ENCODE measurements around the gene LCK. TPM values are rescaled to one million over a fixed set of nuclear protein-coding genes. Genes with fewer than 3 reads are reported as not detected.
A peak's percentile ranks its signal among the peaks of the same experiment; 100 is the strongest.

The LCK gene
- total RNA-seq, 1 experiment from 2014 or later, result not detected

GRCh38 chr1:32239790-32240139, 11.3 kb upstream of the LCK start:
- Mint-ChIP-seq H3K4me1 (ENCODE audit: insufficient read depth, unreplicated experiment) (peaks cover 13% of the 10 kb centered on the region), H3K27ac (ENCODE audit: low read depth, unreplicated experiment) (no peak overlapping the region)
- DNase-seq (ENCODE audit: unreplicated experiment), result no peak

GRCh38 chr1:32240140-32240951, 10.7 kb upstream of the LCK start:
- peak overlapping the region; percentile 68 for H3K4me3 Mint-ChIP-seq (ENCODE audit: unreplicated experiment)
- H3K9me3 Mint-ChIP-seq (ENCODE audit: unreplicated experiment), result no peaks in the 10 kb centered on the region
- TF ChIP-seq CTCF (IDR thresholded peaks at IDR 0.05; ENCODE audit: unreplicated experiment), result no peak
- ChIA-PET POLR2A (interaction anchor here (0.7 to 1.3 kb wide), 5 partner anchors 10 to 52 kb away, joined by 3 to 5 read pairs (median 4); partner anchors contain the start of gene HDAC1), CTCF (interaction anchor here (0.5 to 1.4 kb wide), 8 partner anchors 10 to 539 kb away, joined by 3 to 5 read pairs (median 3); partner anchors contain the start of gene LCK)
- intact Hi-C loops (cut with micrococcal nuclease), result no loop called here
- H3K27me3 Mint-ChIP-seq (ENCODE audit: insufficient read depth, unreplicated experiment), result no peaks in the 10 kb centered on the region
- peak; percentile 70 for DNase-seq (ENCODE audit: unreplicated experiment)
- no peaks in the 10 kb centered on the region for H3K36me3 Mint-ChIP-seq (ENCODE audit: insufficient read depth, unreplicated experiment)
- H3K27ac Mint-ChIP-seq (ENCODE audit: low read depth, unreplicated experiment), result no peak overlapping the region
- H3K4me1 Mint-ChIP-seq (ENCODE audit: insufficient read depth, unreplicated experiment), result peaks cover 13% of the 10 kb centered on the region
- no TSS peak for BruUV-seq (replicated peaks)

More at GRCh38 chr1:32239790-32240139, 11.3 kb upstream of the LCK start:
- no TSS peak for BruUV-seq (replicated peaks)
- Mint-ChIP-seq H3K27me3 (ENCODE audit: insufficient read depth, unreplicated experiment) (no peaks in the 10 kb centered on the region), H3K36me3 (ENCODE audit: insufficient read depth, unreplicated experiment) (no peaks in the 10 kb centered on the region), H3K9me3 (ENCODE audit: unreplicated experiment) (no peaks in the 10 kb centered on the region), H3K4me3 (ENCODE audit: unreplicated experiment) (peak overlapping the region; percentile 68)
- ChIA-PET POLR2A (interaction anchor here (1.2 to 1.3 kb wide), 3 partner anchors 10 to 52 kb away, joined by 3 to 4 read pairs (median 4); partner anchors contain the start of gene HDAC1), CTCF (interaction anchor here (0.8 to 1.9 kb wide), 3 partner anchors 9 to 79 kb away, joined by 3 to 10 read pairs (median 4); no protein-coding TSS in a partner anchor)
- TF ChIP-seq CTCF (IDR thresholded peaks at IDR 0.05; ENCODE audit: unreplicated experiment), result no peak
- intact Hi-C loops (cut with micrococcal nuclease), result no loop called here

- H3K27me3 Mint-ChIP-seq (ENCODE audit: insufficient read depth, unreplicated experiment), result no peaks in the 10 kb centered on the region
- no peaks in the 10 kb centered on the region for H3K36me3 Mint-ChIP-seq (ENCODE audit: insufficient read depth, unreplicated experiment)
- TF ChIP-seq CTCF (IDR thresholded peaks at IDR 0.05; ENCODE audit: unreplicated experiment), result no peak
- no peak overlapping the region for H3K27ac Mint-ChIP-seq (ENCODE audit: low read depth, unreplicated experiment)
- POLR2A ChIA-PET, result interaction anchor here (0.7 to 1.3 kb wide), 4 partner anchors 11 to 51 kb away, joined by 3 to 5 read pairs (median 4); partner anchors contain the start of gene HDAC1
- H3K4me3 Mint-ChIP-seq (ENCODE audit: unreplicated experiment), result peak overlapping the region; percentile 68
- intact Hi-C loops (cut with micrococcal nuclease), result no loop called here
- H3K4me1 Mint-ChIP-seq (ENCODE audit: insufficient read depth, unreplicated experiment), result peaks cover 6% of the 10 kb centered on the region
- no TSS peak for BruUV-seq (replicated peaks)
- CTCF ChIA-PET, result interaction anchor here (0.5 to 1.4 kb wide), 9 partner anchors 10 to 650 kb away, joined by 3 to 5 read pairs (median 3); partner anchors contain the start of gene LCK
- no peaks in the 10 kb centered on the region for H3K9me3 Mint-ChIP-seq (ENCODE audit: unreplicated experiment)
- DNase-seq (ENCODE audit: unreplicated experiment), result peak; percentile 41
Measured at GRCh38 chr1:32241001-32241763, 9.9 kb upstream of the LCK start.
